ENCODE measurements around the gene TMCC3.
"Not testable (repeated sequence)": the region's sequence is repeated elsewhere in the genome, so short reads cannot be mapped to it uniquely, and the experiment has no call there.

DNA sequence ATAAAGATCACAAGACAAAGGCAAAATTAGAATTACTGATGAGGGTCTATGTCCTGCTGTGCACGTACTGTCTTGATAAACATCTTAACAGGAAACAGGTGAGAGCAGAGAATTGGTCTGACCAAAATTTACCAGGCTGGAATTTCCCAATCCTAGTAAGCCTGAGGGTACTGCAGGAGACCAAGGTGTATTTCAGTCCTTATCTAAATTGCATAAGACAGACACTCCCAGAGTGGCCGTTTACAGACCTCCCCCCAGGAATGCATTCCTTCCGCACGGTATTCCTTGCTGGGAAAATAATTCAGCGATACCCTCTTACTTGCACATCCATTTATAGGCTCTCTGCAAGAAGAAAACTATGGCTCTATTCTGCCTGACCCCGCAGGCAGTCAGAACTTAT, 43.5 kb downstream of the TMCC3 start:
- TF ChIP-seq, protein P1, sequence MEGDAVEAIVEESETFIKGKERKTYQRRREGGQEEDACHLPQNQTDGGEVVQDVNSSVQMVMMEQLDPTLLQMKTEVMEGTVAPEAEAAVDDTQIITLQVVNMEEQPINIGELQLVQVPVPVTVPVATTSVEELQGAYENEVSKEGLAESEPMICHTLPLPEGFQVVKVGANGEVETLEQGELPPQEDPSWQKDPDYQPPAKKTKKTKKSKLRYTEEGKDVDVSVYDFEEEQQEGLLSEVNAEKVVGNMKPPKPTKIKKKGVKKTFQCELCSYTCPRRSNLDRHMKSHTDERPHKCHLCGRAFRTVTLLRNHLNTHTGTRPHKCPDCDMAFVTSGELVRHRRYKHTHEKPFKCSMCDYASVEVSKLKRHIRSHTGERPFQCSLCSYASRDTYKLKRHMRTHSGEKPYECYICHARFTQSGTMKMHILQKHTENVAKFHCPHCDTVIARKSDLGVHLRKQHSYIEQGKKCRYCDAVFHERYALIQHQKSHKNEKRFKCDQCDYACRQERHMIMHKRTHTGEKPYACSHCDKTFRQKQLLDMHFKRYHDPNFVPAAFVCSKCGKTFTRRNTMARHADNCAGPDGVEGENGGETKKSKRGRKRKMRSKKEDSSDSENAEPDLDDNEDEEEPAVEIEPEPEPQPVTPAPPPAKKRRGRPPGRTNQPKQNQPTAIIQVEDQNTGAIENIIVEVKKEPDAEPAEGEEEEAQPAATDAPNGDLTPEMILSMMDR (IDR thresholded peaks at IDR 0.05; ENCODE audit: borderline replicate concordance, extremely low read depth, low read length, poor library complexity, severe bottlenecking), result not testable (repeated sequence)
- TF ChIP-seq EZH2 (IDR thresholded peaks at IDR 0.05; ENCODE audit: borderline replicate concordance, low read depth, low read length, severe bottlenecking), result not testable (repeated sequence)
